OCI-LY3 (cell line): ENCODE measurements around the gene TTC28.

Source experiments
- H2AFZ ChIP-seq: fragments of 200-600, 300-600 bp; shearing (Covaris generic); 2 replicates; pipeline ENCODE4 v1.6.0; 2014; ENCODE audit warnings: antibody characterized with exemption, low read depth, low read length
- H3K27ac ChIP-seq: fragments of 200-600, 300-600 bp; sonication (generic); 2 replicates; pipeline ENCODE4 v1.5.1; 2014; ENCODE audit warnings: mild to moderate bottlenecking, low read length, moderate library complexity, mixed read lengths
- H3K27me3 ChIP-seq: fragments of 200-600, 300-600 bp; sonication (generic); 2 replicates; pipeline ENCODE4 v1.6.1; 2014; ENCODE audit warnings: low read depth, low read length, mixed read lengths
- H3K36me3 ChIP-seq: fragments of 200-600, 300-600 bp; sonication (generic); replicated peaks from 2 replicates; pipeline ENCODE3; 2014; ENCODE audit warnings: low read depth, low read length, mixed read lengths
- H3K4me1 ChIP-seq: fragments of 300-600, 200-600 bp; sonication (generic); 2 replicates; pipeline ENCODE4 v1.6.1; 2014; ENCODE audit warnings: low read length, mixed read lengths
- H3K4me2 ChIP-seq: fragments of 200-600, 300-600 bp; sonication (generic); 2 replicates; pipeline ENCODE4 v1.6.1; 2014; ENCODE audit warnings: low read length, mixed read lengths
- H3K4me3 ChIP-seq: fragments of 300-600, 200-600 bp; sonication (generic); 2 replicates; pipeline ENCODE4 v1.5.1; 2014; ENCODE audit warnings: antibody characterized with exemption, mild to moderate bottlenecking, low read length, moderate library complexity
- H3K79me2 ChIP-seq: fragments of 300-600, 200-600 bp; shearing (Covaris generic); 2 replicates; pipeline ENCODE4 v1.6.1; 2014; ENCODE audit warnings: mild to moderate bottlenecking, low read length, mixed read lengths
- H3K9ac ChIP-seq: fragments of 300-600, 200-600 bp; shearing (Covaris generic); 2 replicates; pipeline ENCODE4 v1.6.0; 2014; ENCODE audit warnings: mild to moderate bottlenecking, low read length, moderate library complexity
- H3K9me3 ChIP-seq: fragments of 200-600, 300-600 bp; shearing (Covaris generic); 2 replicates; pipeline ENCODE4 v1.6.1; 2014; ENCODE audit warnings: low read length, mixed read lengths; ENCODE audit not compliant: insufficient read depth
- H4K20me1 ChIP-seq: fragments of 200-600, 300-600 bp; sonication (generic); 2 replicates; pipeline ENCODE4 v1.6.1; 2016; ENCODE audit warnings: low read length, mixed read lengths; ENCODE audit not compliant: insufficient read depth
- CTCF ChIP-seq: fragments of 200-600, 300-600 bp; sonication (generic); IDR thresholded peaks from 2 replicates; pipeline ENCODE4 v1.5.1; 2014; ENCODE audit warnings: antibody characterized with exemption, low read length, low read depth
- EZH2phosphoT487 ChIP-seq: fragments of 200-600 bp; shearing (Covaris generic); IDR thresholded peaks from 2 replicates; pipeline ENCODE4 v1.6.1; 2018; ENCODE audit warnings: antibody characterized with exemption, mixed run types, low read depth

The TTC28 gene

GRCh38 chr22:28411125-28411524 is 268.5 kb downstream of the TTC28 start:
- Histone ChIP-seq H3K79me2 (no peaks in the 10 kb centered on the region), H3K4me2 (no peak overlapping the region), H3K9me3 (no peaks in the 10 kb centered on the region), H3K9ac (no peak overlapping the region), H2AFZ (no peak overlapping the region), H4K20me1 (no peaks in the 10 kb centered on the region), H3K36me3 (no peaks in the 10 kb centered on the region), H3K4me3 (no peak overlapping the region), H3K4me1 (no peaks in the 10 kb centered on the region), H3K27ac (no peak overlapping the region), H3K27me3 (0 out of 2 replicates have a peak, but pooled peaks cover 2% of the 10 kb centered on the region)
- no peak for TF ChIP-seq CTCF
- TF ChIP-seq EZH2phosphoT487, result no peak

- H3K27ac ChIP-seq, result no peak overlapping the region
- H3K36me3 ChIP-seq, result no peaks in the 10 kb centered on the region
- H2AFZ ChIP-seq, result no peak overlapping the region
- H3K79me2 ChIP-seq, result no peaks in the 10 kb centered on the region
- no peaks in the 10 kb centered on the region for H3K9me3 ChIP-seq
- H3K4me2 ChIP-seq, result no peak overlapping the region
- TF ChIP-seq CTCF (no peak), EZH2phosphoT487 (no peak)
- H3K4me1 ChIP-seq, result no peaks in the 10 kb centered on the region
- no peaks in the 10 kb centered on the region for H4K20me1 ChIP-seq
- no peak overlapping the region for H3K4me3 ChIP-seq
- no peak overlapping the region for H3K9ac ChIP-seq
- H3K27me3 ChIP-seq, result 0 out of 2 replicates have a peak, but pooled peaks cover 2% of the 10 kb centered on the region
These were observed 269.4 kb downstream of the TTC28 start for GRCh38 chr22:28410050-28410816.

- Histone ChIP-seq H3K27me3 (0 out of 2 replicates have a peak, but pooled peaks cover 2% of the 10 kb centered on the region), H3K9ac (no peak overlapping the region), H3K27ac (no peak overlapping the region), H3K9me3 (no peaks in the 10 kb centered on the region), H4K20me1 (no peaks in the 10 kb centered on the region), H3K4me3 (no peak overlapping the region), H3K4me2 (no peak overlapping the region), H3K79me2 (no peaks in the 10 kb centered on the region), H3K4me1 (peaks cover under 1% of the 10 kb centered on the region; the same call in 1 of the 2 replicates), H2AFZ (no peak overlapping the region), H3K36me3 (no peaks in the 10 kb centered on the region)
- no peak for TF ChIP-seq CTCF
- no peak for TF ChIP-seq EZH2phosphoT487
These were observed 270.9 kb downstream of the TTC28 start for GRCh38 chr22:28408709-28409108.

GRCh38 chr22:28407645-28408044 is 272.0 kb downstream of the TTC28 start:
- Histone ChIP-seq H3K36me3 (no peaks in the 10 kb centered on the region), H3K9ac (no peak overlapping the region), H2AFZ (no peak overlapping the region), H3K27ac (no peak overlapping the region), H3K4me2 (no peak overlapping the region), H3K27me3 (0 out of 2 replicates have a peak, but pooled peaks cover 2% of the 10 kb centered on the region), H3K9me3 (no peaks in the 10 kb centered on the region), H3K4me1 (peaks cover 11% of the 10 kb centered on the region), H3K4me3 (no peak overlapping the region), H4K20me1 (no peaks in the 10 kb centered on the region), H3K79me2 (no peaks in the 10 kb centered on the region)
- TF ChIP-seq CTCF (no peak), EZH2phosphoT487 (no peak)
